ENCODE data around the gene ZSCAN32.

ZSCAN32 gene

DNA sequence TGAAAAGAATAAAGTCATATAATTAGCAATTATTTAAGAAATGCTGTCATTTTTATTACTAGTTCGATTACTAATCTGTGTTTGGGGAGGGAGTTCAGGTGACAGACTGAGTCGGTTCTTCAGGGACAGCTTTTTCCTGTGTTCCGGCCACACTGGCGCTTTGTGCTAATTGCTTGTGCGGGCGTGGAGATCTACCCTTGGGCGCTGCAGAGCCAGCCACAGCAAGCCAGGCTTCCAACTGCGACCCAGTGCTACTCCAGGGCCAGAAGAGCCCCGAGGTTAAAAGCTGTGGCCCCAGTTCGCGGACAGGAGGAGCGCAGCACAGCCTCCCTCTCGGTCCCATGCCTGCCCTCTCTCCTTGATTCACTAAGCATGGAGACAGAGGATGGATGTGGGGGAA is 51.6 kb downstream of the ZSCAN32 start:
- TF ChIP-seq, protein P1, sequence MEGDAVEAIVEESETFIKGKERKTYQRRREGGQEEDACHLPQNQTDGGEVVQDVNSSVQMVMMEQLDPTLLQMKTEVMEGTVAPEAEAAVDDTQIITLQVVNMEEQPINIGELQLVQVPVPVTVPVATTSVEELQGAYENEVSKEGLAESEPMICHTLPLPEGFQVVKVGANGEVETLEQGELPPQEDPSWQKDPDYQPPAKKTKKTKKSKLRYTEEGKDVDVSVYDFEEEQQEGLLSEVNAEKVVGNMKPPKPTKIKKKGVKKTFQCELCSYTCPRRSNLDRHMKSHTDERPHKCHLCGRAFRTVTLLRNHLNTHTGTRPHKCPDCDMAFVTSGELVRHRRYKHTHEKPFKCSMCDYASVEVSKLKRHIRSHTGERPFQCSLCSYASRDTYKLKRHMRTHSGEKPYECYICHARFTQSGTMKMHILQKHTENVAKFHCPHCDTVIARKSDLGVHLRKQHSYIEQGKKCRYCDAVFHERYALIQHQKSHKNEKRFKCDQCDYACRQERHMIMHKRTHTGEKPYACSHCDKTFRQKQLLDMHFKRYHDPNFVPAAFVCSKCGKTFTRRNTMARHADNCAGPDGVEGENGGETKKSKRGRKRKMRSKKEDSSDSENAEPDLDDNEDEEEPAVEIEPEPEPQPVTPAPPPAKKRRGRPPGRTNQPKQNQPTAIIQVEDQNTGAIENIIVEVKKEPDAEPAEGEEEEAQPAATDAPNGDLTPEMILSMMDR (IDR thresholded peaks at IDR 0.05; ENCODE audit: insufficient read depth, low read length, missing control alignments), result no peak
- ChIA-PET CTCF (no interaction called here), POLR2A (no interaction called here)
- H3K4me3 ChIP-seq (ENCODE audit: low read depth, low read length), result no peak overlapping the region
- no peak for DNase-seq (ENCODE audit: low read depth, low spot score)

DNA sequence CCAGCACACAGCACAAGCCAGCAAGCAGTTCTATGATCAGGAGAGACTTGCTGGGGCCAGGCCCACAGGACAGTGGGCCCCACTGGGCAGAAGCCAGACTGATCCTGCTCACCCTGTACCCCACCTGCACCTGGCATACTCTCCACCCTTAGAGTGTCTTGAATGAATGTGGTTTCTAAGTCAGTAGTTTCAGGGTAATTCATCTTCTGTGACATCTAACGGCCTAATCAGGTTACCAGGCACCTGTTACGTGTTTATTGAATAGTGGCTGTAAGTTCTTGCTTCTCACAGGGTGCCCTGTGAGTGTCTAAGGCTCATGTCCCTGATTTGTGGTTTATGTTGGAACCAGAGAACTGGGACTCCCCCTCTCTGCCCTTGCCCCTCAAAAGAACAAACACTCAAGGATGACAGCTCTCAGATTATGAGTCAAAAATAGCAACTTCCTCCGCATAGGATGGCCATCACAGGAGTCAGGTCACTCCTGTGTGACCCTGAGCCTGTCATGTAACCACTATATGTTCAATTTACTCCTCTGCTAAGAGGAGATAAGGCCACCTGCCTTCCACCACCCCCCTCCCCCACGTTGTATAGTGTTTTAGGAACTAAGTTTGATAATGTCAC is 52.1 kb downstream of the ZSCAN32 start:
- no peak for DNase-seq (ENCODE audit: low read depth, low spot score)
- CTCF ChIA-PET, result no interaction called here
- POLR2A ChIA-PET, result no interaction called here
- H3K4me3 ChIP-seq (ENCODE audit: low read depth, low read length), result no peak overlapping the region
- TF ChIP-seq, protein P1 (IDR thresholded peaks at IDR 0.05; ENCODE audit: insufficient read depth, low read length, missing control alignments), result no peak

DNA sequence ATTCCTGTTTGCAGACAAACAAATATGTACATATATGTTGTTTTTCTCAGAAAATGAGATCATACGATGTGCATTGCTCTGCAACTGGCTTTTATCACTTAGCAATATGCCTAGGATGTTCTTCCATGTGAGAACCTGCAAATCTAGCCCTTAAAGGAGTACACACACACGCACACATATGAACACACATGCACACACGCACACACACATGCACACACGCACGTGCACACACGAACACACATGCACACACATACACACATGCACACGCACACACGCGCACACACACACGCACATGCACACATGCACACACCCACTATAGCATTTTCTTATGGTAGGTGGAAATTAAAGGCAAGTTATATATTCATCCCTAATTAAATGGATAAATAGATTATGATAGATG is 53.2 kb downstream of the ZSCAN32 start:
- ChIA-PET CTCF (no interaction called here), POLR2A (no interaction called here)
- no peak for DNase-seq (ENCODE audit: low read depth, low spot score)
- TF ChIP-seq, protein P1 (IDR thresholded peaks at IDR 0.05; ENCODE audit: insufficient read depth, low read length, missing control alignments), result no peak
- no peak overlapping the region for H3K4me3 ChIP-seq (ENCODE audit: low read depth, low read length)

DNA sequence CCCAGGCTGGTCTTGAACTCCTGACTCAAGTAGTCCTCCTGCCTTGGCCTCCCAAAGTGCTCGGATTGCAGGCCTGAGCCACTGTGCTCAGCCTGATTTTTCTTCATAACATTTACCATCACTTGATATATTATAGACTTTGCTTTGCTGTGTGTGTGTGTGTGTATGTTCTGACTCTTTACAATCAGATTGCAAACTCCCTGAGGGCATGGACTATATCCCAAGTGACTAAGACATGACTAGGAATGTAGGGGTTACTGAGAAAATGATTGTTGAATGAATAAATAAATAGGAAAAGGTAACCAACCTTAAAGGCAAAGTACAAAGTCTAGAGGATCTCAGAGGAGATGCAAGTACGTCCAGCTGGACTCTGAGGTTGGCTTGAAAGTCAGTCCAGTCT is 54.8 kb downstream of the ZSCAN32 start:
- ChIA-PET POLR2A (no interaction called here), CTCF (no interaction called here)
- no peak overlapping the region for H3K4me3 ChIP-seq (ENCODE audit: low read depth, low read length)
- TF ChIP-seq, protein P1 (IDR thresholded peaks at IDR 0.05; ENCODE audit: insufficient read depth, low read length, missing control alignments), result no peak
- no peak for DNase-seq (ENCODE audit: low read depth, low spot score)
